GM12878 (cell line): ENCODE data around the gene FOXF1. TPM values are rescaled to one million over a fixed set of nuclear protein-coding genes. Genes with fewer than 3 reads are reported as not detected.

Experiments
- ATAC-seq: fragments of 200-7000 bp; cut with Tn5 transposase; 3 replicates; pipeline ENCODE4 v1.9.1; 2020; ENCODE audit warnings: mild to moderate bottlenecking, moderate library complexity
- BruUV-seq: library from RNA; stranded (reverse); fragments of 400-500 nt; replicated peaks from 2 replicates; lab custom pipeline; 2021; lab: Mats Ljungman, UMichigan
- CTCF ChIA-PET: fragments of 300-600 bp; sonication (Branson Sonifier 250); formaldehyde crosslinking; extraction: SDS; loops from one replicate; lab custom pipeline; 2021; ENCODE audit warnings: inconsistent platforms; lab: Yijun Ruan, JAX
- POLR2A ChIA-PET: fragments of 350-600 bp; formaldehyde crosslinking; extraction: SDS; loops from one replicate; lab custom pipeline; 2021; ENCODE audit warnings: inconsistent platforms; lab: Charles Lee
- RAD21 ChIA-PET: fragments of 300-600 bp; sonication (Branson Sonifier 250); formaldehyde crosslinking; loops from one replicate; lab custom pipeline; 2023; ENCODE audit warnings: antibody characterized with exemption; ENCODE audit not compliant: unreplicated experiment; lab: Charles Lee
- SMC1A ChIA-PET: fragments of 300-600 bp; sonication (Branson Sonifier 250); formaldehyde crosslinking; loops from one replicate; lab custom pipeline; 2023; ENCODE audit not compliant: unreplicated experiment, uncharacterized antibody; lab: Charles Lee
- DNase-seq: peaks from one replicate; pipeline ENCODE4 v3.0.0-alpha.2; 2011; ENCODE audit warnings: low read depth, low spot score
- FAIRE-seq: peaks from 3 replicates; lab custom pipeline; 2011; peaks lifted over from hg19 to GRCh38; lab: Jason Lieb, UNC
- H2AFZ ChIP-seq: 2 replicates; pipeline ENCODE4 v1.6.0; 2011; ENCODE audit warnings: low read depth, low read length, control low read depth; ENCODE audit not compliant: control insufficient read depth
- H3K27ac ChIP-seq: 2 replicates; pipeline ENCODE4 v1.5.1; 2011; ENCODE audit warnings: control low read depth; ENCODE audit not compliant: control insufficient read depth, insufficient read depth
- H3K27me3 ChIP-seq, 2 experiments: replicated peaks in 1 of 2; 2 replicates each; pipeline versions ENCODE4 v1.6.0 to v1.6.1; 2011; ENCODE audit warnings: low read length in 1 of 2; ENCODE audit not compliant: control insufficient read depth in 2 of 2, insufficient read depth in 2 of 2
- H3K36me3 ChIP-seq, 2 experiments: 2 replicates each; pipeline ENCODE4 v1.5.1; 2011; ENCODE audit warnings: low read length in 1 of 2; ENCODE audit not compliant: control insufficient read depth in 2 of 2, insufficient read depth in 2 of 2
- H3K4me1 ChIP-seq: 2 replicates; pipeline ENCODE4 v1.6.1; 2011; ENCODE audit warnings: mild to moderate bottlenecking, low read length, moderate library complexity, mixed read lengths; ENCODE audit not compliant: control insufficient read depth, insufficient read depth
- H3K4me2 ChIP-seq: 2 replicates; pipeline ENCODE4 v1.6.0; 2011; ENCODE audit warnings: control low read depth; ENCODE audit not compliant: control insufficient read depth, insufficient read depth
- H3K4me3 ChIP-seq: fragments of 200-600 bp; sonication (generic); 2 replicates; pipeline ENCODE4 v1.5.1; 2016
- H3K79me2 ChIP-seq: 2 replicates; pipeline ENCODE4 v1.6.0; 2011; ENCODE audit warnings: low read length; ENCODE audit not compliant: control insufficient read depth, insufficient read depth
- H3K9ac ChIP-seq: 2 replicates; pipeline ENCODE4 v1.8.0; 2011; ENCODE audit warnings: low read length, control low read depth, mixed read lengths; ENCODE audit not compliant: control insufficient read depth, insufficient read depth
- H3K9me3 ChIP-seq: replicated peaks from 3 replicates; pipeline ENCODE4 v1.5.1; 2011; ENCODE audit warnings: mild to moderate bottlenecking, low read length; ENCODE audit not compliant: control insufficient read depth, insufficient read depth
- H4K20me1 ChIP-seq: 2 replicates; pipeline ENCODE4 v1.6.0; 2011; ENCODE audit not compliant: control insufficient read depth, insufficient read depth
- CEBPB ChIP-seq, 2 experiments: fragments of 150-350 bp in 1 of 2; IDR thresholded peaks; 2 replicates each; pipeline ENCODE4 v1.6.1; 2012 to 2014; ENCODE audit warnings: low read depth in 2 of 2, low read length in 2 of 2, borderline replicate concordance in 1 of 2, inconsistent platforms in 1 of 2
- CREM ChIP-seq: IDR thresholded peaks from 2 replicates; pipeline ENCODE4 v1.6.1; 2014; ENCODE audit warnings: antibody characterized with exemption, low read depth
- ETV6 ChIP-seq, 2 experiments: fragments of 450-650 bp in 1 of 2; IDR thresholded peaks in 1 of 2; conservative IDR thresholded peaks in 1 of 2; 2 replicates each; pipeline ENCODE4 v1.6.1; 2014; ENCODE audit warnings: antibody characterized with exemption in 1 of 2, borderline replicate concordance in 1 of 2, low read depth in 1 of 2, mild to moderate bottlenecking in 1 of 2, moderate library complexity in 1 of 2
- FOS ChIP-seq: IDR thresholded peaks from 3 replicates; pipeline ENCODE4 v1.6.1; 2011; ENCODE audit warnings: borderline replicate concordance; ENCODE audit not compliant: insufficient read length; ENCODE audit errors: extremely low read depth
- FOXM1 ChIP-seq: IDR thresholded peaks from 2 replicates; pipeline ENCODE4 v1.6.1; 2012; ENCODE audit warnings: low read depth, mild to moderate bottlenecking, inconsistent platforms, low read length, moderate library complexity
- KLF5 ChIP-seq: fragments of 450-650 bp; IDR thresholded peaks from 2 replicates; pipeline ENCODE4 v1.6.1; 2014; ENCODE audit warnings: mild to moderate bottlenecking; ENCODE audit not compliant: partially characterized antibody
- PML ChIP-seq: IDR thresholded peaks from 2 replicates; pipeline ENCODE4 v1.6.1; 2012; ENCODE audit warnings: low read length, inconsistent platforms
- POLR2A ChIP-seq: IDR thresholded peaks from 2 replicates; pipeline ENCODE4 v1.6.1; 2011; ENCODE audit warnings: low read depth, mild to moderate bottlenecking, low read length
- SP1 ChIP-seq: IDR thresholded peaks from one replicate; pipeline ENCODE4 v1.6.1; 2011; ENCODE audit warnings: low read depth, low read length
- SREBF2 ChIP-seq: IDR thresholded peaks from 2 replicates; pipeline ENCODE4 v1.6.1; 2012; ENCODE audit warnings: mild to moderate bottlenecking, low read length
- STAT3 ChIP-seq: IDR thresholded peaks from 2 replicates; pipeline ENCODE4 v1.6.1; 2011; ENCODE audit warnings: low read depth, low read length, improper control_type of control experiment
- TAF1 ChIP-seq: IDR thresholded peaks from 2 replicates; pipeline ENCODE4 v1.6.1; 2011; ENCODE audit warnings: mild to moderate bottlenecking, low read depth, low read length, borderline replicate concordance
- TBL1XR1 ChIP-seq: IDR thresholded peaks from 2 replicates; pipeline ENCODE4 v1.6.1; 2012; ENCODE audit warnings: low read depth, low read length, improper control_type of control experiment
- YBX1 ChIP-seq: fragments of 450-650 bp; IDR thresholded peaks from 2 replicates; pipeline ENCODE4 v1.6.1; 2016; ENCODE audit warnings: antibody characterized with exemption
- ZNF384 ChIP-seq: IDR thresholded peaks from 2 replicates; pipeline ENCODE4 v1.6.1; 2012; ENCODE audit warnings: low read depth, mild to moderate bottlenecking, low read length, improper control_type of control experiment, borderline replicate concordance
- WGBS: methylation state at CpG from one replicate; pipeline ENCODE4 v1.1.6; 2016; ENCODE audit warnings: low lambda C conversion rate; ENCODE audit not compliant: insufficient replicate concordance, insufficient coverage; ENCODE audit errors: missing lambda C conversion rate; 5-methylcytosine and 5-hydroxymethylcytosine counted together
- in situ Hi-C: fragments of 300-500 bp; cut with MboI; formaldehyde crosslinking; loops from 9 replicates; pipeline ENCODE4 v1.14.3; 2018; ENCODE audit warnings: mixed read lengths
- intact Hi-C: fragments of 100-400 bp; cut with micrococcal nuclease; formaldehyde crosslinking; loops from one replicate; pipeline ENCODE4 v1.14.2; 2022; ENCODE audit not compliant: unreplicated experiment
- polyA plus RNA-seq, 11 experiments: library from polyadenylated mRNA; depleted of rRNA in 4 of 11; unstranded in 6 of 11; stranded (reverse) in 5 of 11; fragments of >200 nt; fragmentation: Nextera tagmentation in 4 of 11; fragmentation: Illumina TruSeq in 1 of 11; extraction: Ambion mirVana in 4 of 11; extraction: Trizol in 1 of 11; gene quantifications; 1 replicate in 1 of 11; 2 replicates in 10 of 11; pipeline versions ENCODE4 v1.2.1 to v1.2.3, GENCODE V29; 2011 to 2016; ENCODE audit warnings: inconsistent platforms in 2 of 11, missing spikeins in 2 of 11, low read depth in 1 of 11
- total RNA-seq, 4 experiments: library from RNA; depleted of rRNA in 3 of 4; stranded (reverse); fragments of >200 nt in 3 of 4; fragmentation: Illumina TruSeq in 1 of 4; extraction: Trizol in 1 of 4; gene quantifications; 2 replicates each; pipeline versions ENCODE4 v1.2.1 to v1.2.3, GENCODE V29; 2013 to 2021
- TF ChIP-seq, protein P1 (sequence below): IDR thresholded peaks from 2 replicates; pipeline ENCODE4 v1.6.1; 2012; ENCODE audit warnings: low read depth, low read length, improper control_type of control experiment
- TF ChIP-seq, protein P2 (sequence below): fragments of 450-650 bp; IDR thresholded peaks from 2 replicates; pipeline ENCODE4 v1.6.1; 2016; ENCODE audit warnings: mild to moderate bottlenecking, moderate library complexity, borderline replicate concordance

FOXF1 gene
- total and polyA plus RNA-seq, 10 of the 15 experiments (the other 5 are each of a cell fraction or from before 2014, with no cell fraction given): 0.01 TPM; not detected in 9

DNA sequence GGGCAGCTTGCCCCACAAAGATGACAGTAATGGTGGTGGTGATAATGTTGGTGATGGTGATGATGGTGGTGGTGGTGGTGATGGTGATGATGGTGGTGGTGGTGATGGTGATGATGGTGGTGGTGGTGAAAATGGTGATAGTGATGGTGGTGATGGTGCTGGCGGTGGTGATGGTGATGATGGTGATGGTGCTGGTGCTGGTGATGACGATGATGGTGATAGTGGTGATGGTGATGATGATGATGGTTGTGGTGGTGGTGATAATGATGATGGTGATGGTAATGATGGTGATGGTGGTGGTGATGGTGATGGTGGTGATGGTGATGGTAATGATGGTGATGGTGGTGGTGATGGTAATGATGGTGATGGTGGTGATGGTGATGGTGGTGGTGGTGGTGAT, 46.3 kb upstream of the FOXF1 start:
- 29% methylated on average over 2 of the region's 2 CpGs for WGBS
- TF ChIP-seq, protein P1, sequence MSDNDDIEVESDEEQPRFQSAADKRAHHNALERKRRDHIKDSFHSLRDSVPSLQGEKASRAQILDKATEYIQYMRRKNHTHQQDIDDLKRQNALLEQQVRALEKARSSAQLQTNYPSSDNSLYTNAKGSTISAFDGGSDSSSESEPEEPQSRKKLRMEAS: no peak
- TF ChIP-seq CREM (no peak), TAF1 (no peak), FOS (no peak), ZNF384 (no peak), SREBF2 (no peak), TBL1XR1 (no peak)
- TF ChIP-seq, all 136 proteins: peak for 0
- Histone ChIP-seq H3K79me2 (no peaks in the 10 kb centered on the region), H4K20me1 (no peaks in the 10 kb centered on the region), H2AFZ (no peak overlapping the region), H3K4me2 (no peak overlapping the region), H3K9me3 (no peaks in the 10 kb centered on the region; the same call in 2 of the 3 replicates), H3K4me3 (no peak overlapping the region), H3K27me3 (no peaks in the 10 kb centered on the region), H3K27ac (no peak overlapping the region), H3K4me1 (no peaks in the 10 kb centered on the region), H3K9ac (no peak overlapping the region), H3K36me3 (no peaks in the 10 kb centered on the region)
- FAIRE-seq: peak; percentile 44
- no peak for ATAC-seq
- ChIA-PET POLR2A (no interaction called here), CTCF (no interaction called here), SMC1A (no interaction called here), RAD21 (no interaction called here)
- intact Hi-C loops: no loop called here
- BruUV-seq: no TSS peak
- DNase-seq: no peak
- in situ Hi-C loops: no loop called here

GRCh38 chr16:86465434-86465833, 44.9 kb upstream of the FOXF1 start:
- FAIRE-seq: no peak
- in situ Hi-C loops: no loop called here
- no peak overlapping the region for H2AFZ ChIP-seq
- H3K27ac ChIP-seq: no peak overlapping the region
- no peak overlapping the region for H3K4me3 ChIP-seq
- H3K36me3 ChIP-seq: no peaks in the 10 kb centered on the region
- ChIA-PET POLR2A (no interaction called here), SMC1A (no interaction called here), RAD21 (no interaction called here), CTCF (no interaction called here)
- no peak overlapping the region for H3K9ac ChIP-seq
- ATAC-seq: no peak
- no peaks in the 10 kb centered on the region for H3K79me2 ChIP-seq
- H4K20me1 ChIP-seq: no peaks in the 10 kb centered on the region
- H3K9me3 ChIP-seq: no peaks in the 10 kb centered on the region; the same call in 2 of the 3 replicates
- H3K27me3 ChIP-seq: no peaks in the 10 kb centered on the region
- intact Hi-C loops: no loop called here
- H3K4me1 ChIP-seq: no peaks in the 10 kb centered on the region
- BruUV-seq: no TSS peak
- 0% methylated on average over 1 of the region's 2 CpGs for WGBS
- no peak overlapping the region for H3K4me2 ChIP-seq
- no peak for DNase-seq
- TF ChIP-seq POLR2A (no peak), KLF5 (no peak), YBX1 (no peak), STAT3 (no peak), FOXM1 (no peak), SP1 (no peak), PML (no peak), CEBPB (IDR thresholded peaks at IDR 0.05; ENCODE audit: borderline replicate concordance in 1 of 2, low read depth in 2 of 2, low read length in 2 of 2) (no peak), ETV6 (conservative IDR thresholded peaks at IDR 0.05 in 1 of 2, IDR thresholded peaks at IDR 0.05 in 1 of 2; ENCODE audit: borderline replicate concordance in 1 of 2, low read depth in 1 of 2) (no peak)
- TF ChIP-seq, protein P2, sequence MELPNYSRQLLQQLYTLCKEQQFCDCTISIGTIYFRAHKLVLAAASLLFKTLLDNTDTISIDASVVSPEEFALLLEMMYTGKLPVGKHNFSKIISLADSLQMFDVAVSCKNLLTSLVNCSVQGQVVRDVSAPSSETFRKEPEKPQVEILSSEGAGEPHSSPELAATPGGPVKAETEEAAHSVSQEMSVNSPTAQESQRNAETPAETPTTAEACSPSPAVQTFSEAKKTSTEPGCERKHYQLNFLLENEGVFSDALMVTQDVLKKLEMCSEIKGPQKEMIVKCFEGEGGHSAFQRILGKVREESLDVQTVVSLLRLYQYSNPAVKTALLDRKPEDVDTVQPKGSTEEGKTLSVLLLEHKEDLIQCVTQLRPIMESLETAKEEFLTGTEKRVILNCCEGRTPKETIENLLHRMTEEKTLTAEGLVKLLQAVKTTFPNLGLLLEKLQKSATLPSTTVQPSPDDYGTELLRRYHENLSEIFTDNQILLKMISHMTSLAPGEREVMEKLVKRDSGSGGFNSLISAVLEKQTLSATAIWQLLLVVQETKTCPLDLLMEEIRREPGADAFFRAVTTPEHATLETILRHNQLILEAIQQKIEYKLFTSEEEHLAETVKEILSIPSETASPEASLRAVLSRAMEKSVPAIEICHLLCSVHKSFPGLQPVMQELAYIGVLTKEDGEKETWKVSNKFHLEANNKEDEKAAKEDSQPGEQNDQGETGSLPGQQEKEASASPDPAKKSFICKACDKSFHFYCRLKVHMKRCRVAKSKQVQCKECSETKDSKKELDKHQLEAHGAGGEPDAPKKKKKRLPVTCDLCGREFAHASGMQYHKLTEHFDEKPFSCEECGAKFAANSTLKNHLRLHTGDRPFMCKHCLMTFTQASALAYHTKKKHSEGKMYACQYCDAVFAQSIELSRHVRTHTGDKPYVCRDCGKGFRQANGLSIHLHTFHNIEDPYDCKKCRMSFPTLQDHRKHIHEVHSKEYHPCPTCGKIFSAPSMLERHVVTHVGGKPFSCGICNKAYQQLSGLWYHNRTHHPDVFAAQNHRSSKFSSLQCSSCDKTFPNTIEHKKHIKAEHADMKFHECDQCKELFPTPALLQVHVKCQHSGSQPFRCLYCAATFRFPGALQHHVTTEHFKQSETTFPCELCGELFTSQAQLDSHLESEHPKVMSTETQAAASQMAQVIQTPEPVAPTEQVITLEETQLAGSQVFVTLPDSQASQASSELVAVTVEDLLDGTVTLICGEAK: no peak
